Body of pancreas (tissue), 4 donors: ENCODE results near the gene ITGA1. TPM values are rescaled to one million over a fixed set of nuclear protein-coding genes. Genes with fewer than 3 reads are reported as not detected.

ENCODE experiments used
- ATAC-seq: fragments of 150-250 bp; one replicate; pipeline ENCODE4 v1.9.1; 2016
- DNase-seq, 4 donors: peaks; one replicate each; pipeline ENCODE4 v3.0.0-alpha.2; 2019
- H3K27ac ChIP-seq, 4 donors: fragments of 200-600 bp; sonication (generic); 1 replicate in 3 of 4; 2 replicates in 1 of 4; pipeline versions ENCODE4 v1.5.1 to v1.6.1; 2016 to 2019; ENCODE audit warnings: mild to moderate bottlenecking in 1 of 4, mixed read lengths in 1 of 4, moderate library complexity in 1 of 4
- H3K27me3 ChIP-seq, 2 donors: fragments of 200-600 bp; sonication (generic); one replicate each; pipeline ENCODE4 v1.6.0; 2016; ENCODE audit warnings: mild to moderate bottlenecking in 1 of 2
- H3K36me3 ChIP-seq, 2 donors: fragments of 200-600 bp; sonication (generic); replicated peaks in 1 of 2; 2 replicates each; pipeline ENCODE4 v1.5.1; 2016; ENCODE audit warnings: low read depth in 2 of 2; ENCODE audit not compliant: insufficient read depth in 1 of 2
- H3K4me1 ChIP-seq: fragments of 200-600 bp; sonication (generic); one replicate; pipeline ENCODE4 v1.6.0; 2016
- H3K4me3 ChIP-seq, 2 donors: fragments of 200-600 bp; sonication (generic); 1 replicate in 1 of 2; 2 replicates in 1 of 2; pipeline ENCODE4 v1.5.1; 2016 to 2019
- H3K9me3 ChIP-seq, 3 donors: fragments of 200-600 bp; sonication (generic); 1 replicate in 2 of 3; 2 replicates in 1 of 3; pipeline ENCODE4 v1.5.1; 2016
- CTCF ChIP-seq, 7 experiments: fragments of 450-650 bp in 4 of 7; fragments of 200-600 bp in 3 of 7; sonication (generic) in 3 of 7; IDR thresholded peaks; one replicate each; pipeline ENCODE4 v1.5.1; 2016 to 2019; ENCODE audit warnings: antibody characterized with exemption in 7 of 7
- POLR2A ChIP-seq, 3 donors: fragments of 450-650 bp; IDR thresholded peaks; one replicate each; pipeline ENCODE4 v1.6.1; 2016; ENCODE audit warnings: antibody characterized with exemption in 3 of 3, mild to moderate bottlenecking in 2 of 3
- WGBS, 2 donors: methylation state at CpG; one replicate each; pipeline ENCODE4 v1.1.5; 2017; 5-methylcytosine and 5-hydroxymethylcytosine counted together
- intact Hi-C: fragments of 100-400 bp; cut with DNase I; formaldehyde crosslinking; loops from one replicate; pipeline ENCODE4 v1.15.1; 2023
- total RNA-seq, 2 donors: library from RNA; depleted of rRNA; stranded (reverse); fragments of >200 nt; gene quantifications; one replicate each; pipeline ENCODE4 v1.1.0, GENCODE V29; 2016

ITGA1 gene
- total RNA-seq, 2 donors from 2014 or later: 6.9 to 11.2 TPM

GRCh38 chr5:52808316-52808901 is 20.7 kb downstream of the ITGA1 start:
- intact Hi-C loops: no loop called here
- H3K9me3 ChIP-seq: no peaks in the 10 kb centered on the region
- no peaks in the 10 kb centered on the region for H3K27me3 ChIP-seq

GRCh38 chr5:52809884-52810283 is 22.2 kb downstream of the ITGA1 start:
- Histone ChIP-seq H3K36me3 (no peaks in the 10 kb centered on the region), H3K27ac (peak overlapping the region in 1 of 4 donors; percentile 25), H3K4me1 (no peaks in the 10 kb centered on the region), H3K27me3 (no peaks in the 10 kb centered on the region), H3K9me3 (no peaks in the 10 kb centered on the region), H3K4me3 (no peak overlapping the region)
- DNase-seq (no peak), ATAC-seq (no peak)
- TF ChIP-seq POLR2A (IDR thresholded peaks at IDR 0.05) (no peak), CTCF (IDR thresholded peaks at IDR 0.05) (no peak)
- intact Hi-C loops: no loop called here
- 32 to 62% methylated on average over 1 of the region's 1 CpG for WGBS, 2 donors

More at GRCh38 chr5:52808316-52808901, 20.7 kb downstream of the ITGA1 start:
- Histone ChIP-seq H3K27ac (no peak overlapping the region), H3K36me3 (no peaks in the 10 kb centered on the region), H3K4me3 (no peak overlapping the region), H3K4me1 (peaks cover 2% of the 10 kb centered on the region)
- DNase-seq (no peak), ATAC-seq (no peak)
- no peak for TF ChIP-seq CTCF (IDR thresholded peaks at IDR 0.05)
- no peak for TF ChIP-seq POLR2A (IDR thresholded peaks at IDR 0.05)
- WGBS, 2 donors: 67% methylated on average over 2 of the region's 2 CpGs

GRCh38 chr5:52810426-52810825 is 22.7 kb downstream of the ITGA1 start:
- DNase-seq (no peak), ATAC-seq (no peak)
- Histone ChIP-seq H3K27ac (peak overlapping the region in 1 of 4 donors; percentile 8), H3K9me3 (no peaks in the 10 kb centered on the region), H3K27me3 (no peaks in the 10 kb centered on the region), H3K4me3 (no peak overlapping the region), H3K36me3 (no peaks in the 10 kb centered on the region), H3K4me1 (no peaks in the 10 kb centered on the region)
- WGBS, 2 donors: 44 to 100% methylated on average over 1 of the region's 1 CpG
- intact Hi-C loops: no loop called here
- TF ChIP-seq CTCF (IDR thresholded peaks at IDR 0.05) (no peak), POLR2A (IDR thresholded peaks at IDR 0.05) (no peak)

- intact Hi-C loops: no loop called here
- WGBS, 2 donors: 76 to 80% methylated on average over 3 of the region's 3 CpGs
- ATAC-seq: no peak
Measured at GRCh38 chr5:52811067-52811749, 23.5 kb downstream of the ITGA1 start.

More at GRCh38 chr5:52811067-52811749, 23.5 kb downstream of the ITGA1 start:
- Histone ChIP-seq H3K27me3 (no peaks in the 10 kb centered on the region), H3K27ac (no peak overlapping the region), H3K9me3 (no peaks in the 10 kb centered on the region), H3K4me1 (no peaks in the 10 kb centered on the region), H3K36me3 (no peaks in the 10 kb centered on the region), H3K4me3 (no peak overlapping the region)
- DNase-seq: peak in 1 of 4 donors; percentile 44
- TF ChIP-seq CTCF (IDR thresholded peaks at IDR 0.05): no peak
- TF ChIP-seq POLR2A (IDR thresholded peaks at IDR 0.05): no peak
